Right renal pelvis (tissue), 4 donors: ENCODE data around the gene CCP110. TPM values are rescaled to one million over a fixed set of nuclear protein-coding genes. Genes with fewer than 3 reads are reported as not detected.

Source experiments
- DNase-seq, 4 donors: peaks; one replicate each; pipeline ENCODE4 v3.0.0-alpha.2; 2013; ENCODE audit warnings: low read depth in 4 of 4, low spot score in 3 of 4, missing footprints in 1 of 4
- polyA plus RNA-seq, 4 donors: library from polyadenylated mRNA; unstranded; fragments of 120-200 nt; gene quantifications; one replicate each; pipeline ENCODE4 v1.2.1, GENCODE V29; 2013; ENCODE audit not compliant: insufficient read length in 4 of 4

CCP110 gene
- polyA plus RNA-seq, 4 donors: 21.4 to 28.2 (median 25.7) TPM

DNA sequence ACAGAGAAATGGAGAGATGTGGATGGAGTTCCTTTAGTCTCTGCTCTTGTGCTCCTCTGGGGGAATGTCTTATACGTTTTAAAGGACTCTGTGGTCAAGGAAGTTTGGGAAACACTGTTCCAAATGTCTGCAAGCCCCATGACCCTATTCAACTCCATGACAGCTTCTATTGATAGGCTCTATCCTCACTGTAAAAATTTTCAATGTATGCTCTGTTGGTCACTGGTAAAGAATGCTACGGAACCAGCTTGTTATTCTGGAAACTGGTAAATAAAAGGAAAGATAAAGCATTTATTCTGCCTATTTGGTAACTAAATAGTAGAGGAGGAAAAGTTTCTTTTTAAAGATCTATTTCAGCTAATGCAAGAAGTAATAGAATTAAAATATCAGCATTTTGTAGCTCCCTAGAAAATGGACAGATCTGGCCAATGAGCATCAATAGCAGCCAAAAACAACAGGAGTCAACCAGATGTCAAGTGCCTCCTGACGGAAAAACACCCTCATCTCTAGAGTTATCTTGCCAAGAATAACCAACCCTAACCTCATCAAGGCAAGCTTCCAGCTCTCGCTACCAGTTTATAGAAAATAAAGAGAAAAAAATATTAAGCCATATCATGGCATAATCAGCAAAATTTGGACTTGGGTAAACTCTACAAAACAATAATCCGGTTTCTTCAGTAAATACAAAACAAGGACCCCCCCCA, 18.0 kb upstream of the CCP110 start:
- DNase-seq: no peak

DNA sequence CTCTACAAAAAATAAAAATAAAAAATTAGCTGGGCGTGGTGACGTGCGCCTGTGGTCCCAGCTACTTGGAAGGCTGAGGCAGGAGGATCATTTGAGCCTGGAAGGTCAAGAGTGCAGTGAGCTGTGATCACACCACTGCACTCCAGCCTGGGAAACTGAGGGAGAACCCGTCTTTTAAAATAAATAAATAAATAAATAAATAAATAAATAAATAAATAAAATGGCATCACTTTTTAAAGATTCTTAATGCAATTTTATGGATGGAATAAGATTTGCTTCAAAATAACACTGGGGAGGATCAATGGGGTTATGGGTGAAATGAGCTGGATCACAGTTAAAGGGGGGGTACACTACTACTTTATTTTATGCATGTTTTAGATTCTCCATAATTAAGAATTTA, 16.8 kb upstream of the CCP110 start:
- no peak for DNase-seq

DNA sequence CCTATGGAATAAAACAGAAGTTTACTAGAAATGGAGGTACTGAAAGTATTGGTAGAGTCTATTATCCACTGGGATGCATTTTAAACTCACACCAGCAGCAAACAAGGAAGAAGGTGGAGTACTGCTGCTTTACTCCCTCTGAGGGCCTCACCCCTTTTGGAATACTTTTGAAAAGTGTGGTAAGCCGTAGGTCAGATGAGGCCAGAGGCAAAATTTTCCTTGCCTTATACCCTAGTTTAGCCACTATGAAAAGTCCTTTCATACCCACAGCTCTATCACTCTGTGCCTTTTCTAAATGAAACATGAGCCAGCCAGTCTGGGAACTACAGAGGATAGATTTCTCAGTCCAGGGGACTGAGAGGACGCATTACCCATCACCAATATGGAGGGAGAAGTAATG, 15.9 kb upstream of the CCP110 start:
- DNase-seq: no peak

DNA sequence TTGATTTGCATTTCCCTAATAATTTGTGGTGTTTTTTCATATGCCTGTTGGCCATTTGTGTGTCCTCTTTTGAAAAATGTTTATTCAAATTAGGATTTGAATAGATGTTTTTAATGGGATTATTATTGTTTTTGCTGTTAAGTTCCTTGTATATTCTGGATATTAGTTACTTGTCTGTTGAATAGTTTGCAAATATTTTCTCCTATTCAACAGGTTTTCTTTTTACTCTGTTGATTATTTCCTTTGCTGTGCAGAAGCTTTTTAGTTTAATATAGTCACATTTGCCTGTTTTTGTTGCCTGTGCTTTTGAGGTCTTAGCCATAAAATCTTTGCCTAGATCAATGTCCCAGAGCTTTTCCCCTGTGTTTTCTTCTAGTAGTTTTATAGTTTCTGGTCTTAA, 11.4 kb upstream of the CCP110 start:
- DNase-seq: no peak

DNA sequence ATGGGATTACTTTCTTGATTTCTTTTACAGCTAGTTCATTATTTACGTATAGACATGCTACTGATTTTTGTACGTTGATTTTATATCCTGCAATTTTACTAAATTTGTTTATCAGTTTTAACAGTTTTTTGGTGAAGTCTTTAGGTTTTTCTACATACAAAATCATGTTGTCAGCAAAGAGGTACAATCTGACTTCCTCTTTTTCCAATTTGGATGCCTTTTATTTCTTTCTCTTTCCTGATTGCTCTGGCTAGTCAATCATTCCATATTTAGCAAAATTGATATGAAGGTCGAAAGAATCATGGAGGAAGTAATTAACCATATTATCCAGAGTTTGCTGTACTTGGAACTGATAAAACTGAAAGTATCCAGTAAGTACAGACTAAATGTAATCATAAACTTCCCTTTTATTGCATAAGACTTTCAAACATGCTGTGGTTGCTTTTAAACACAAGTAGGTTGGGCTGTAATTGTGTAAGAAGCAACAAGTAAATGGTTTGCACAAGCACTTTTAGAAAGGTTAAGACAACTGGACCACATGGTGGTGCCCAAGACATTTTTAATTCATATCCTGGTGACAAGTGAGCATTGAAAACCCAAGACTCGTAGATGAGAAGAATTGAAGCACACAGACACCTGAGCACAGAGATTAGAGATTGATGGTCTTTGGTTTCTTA, 10.2 kb upstream of the CCP110 start:
- DNase-seq: no peak

DNA sequence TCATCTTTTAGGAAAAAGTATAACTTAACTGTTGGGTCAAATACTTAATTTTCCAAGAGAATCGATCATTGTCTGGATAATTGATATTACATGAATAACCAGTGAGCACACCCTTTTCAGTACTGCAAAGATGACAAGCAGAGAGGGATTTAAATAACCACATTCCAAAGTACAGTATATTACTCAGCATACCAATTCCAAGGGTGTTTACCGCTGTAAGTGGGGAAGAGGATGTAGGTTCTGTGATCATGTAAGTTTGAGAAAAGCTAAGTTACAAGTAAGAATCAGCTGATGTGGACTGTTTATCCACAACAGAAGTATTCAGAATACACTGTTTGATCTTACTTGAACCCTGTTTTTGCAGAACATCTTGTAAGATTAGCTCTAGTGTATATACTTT, 8.0 kb upstream of the CCP110 start:
- no peak for DNase-seq

DNA sequence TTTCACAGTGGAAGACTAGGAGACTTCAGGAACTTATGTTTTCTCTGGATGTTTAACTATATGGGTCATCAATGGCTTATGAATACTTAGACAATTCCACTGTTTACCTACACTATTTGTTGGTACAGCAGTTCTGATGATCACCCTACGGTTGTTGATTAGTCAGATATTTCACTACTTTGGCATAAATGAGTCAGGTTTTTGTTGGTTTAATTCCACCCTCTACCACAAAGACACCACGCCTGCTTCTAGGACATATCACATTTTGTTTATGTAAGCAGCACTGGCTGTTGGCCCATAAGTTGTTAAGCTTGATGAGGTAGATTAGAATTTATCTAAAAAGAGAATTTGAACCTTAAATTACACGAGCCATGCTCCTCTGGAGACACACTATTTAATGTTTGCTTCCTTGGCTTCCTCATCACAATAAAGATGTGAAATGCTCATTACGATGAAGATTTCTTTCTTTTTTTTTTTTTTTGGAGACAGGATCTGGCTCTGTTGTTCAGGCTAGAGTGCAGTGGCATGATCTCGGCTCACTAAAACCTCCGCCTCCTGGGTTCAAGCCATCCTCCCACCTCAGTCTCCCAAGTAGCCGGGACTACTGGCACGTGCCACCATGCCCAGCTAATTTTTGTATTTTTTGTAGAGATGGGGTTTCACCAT, 6.2 kb upstream of the CCP110 start:
- no peak for DNase-seq

DNA sequence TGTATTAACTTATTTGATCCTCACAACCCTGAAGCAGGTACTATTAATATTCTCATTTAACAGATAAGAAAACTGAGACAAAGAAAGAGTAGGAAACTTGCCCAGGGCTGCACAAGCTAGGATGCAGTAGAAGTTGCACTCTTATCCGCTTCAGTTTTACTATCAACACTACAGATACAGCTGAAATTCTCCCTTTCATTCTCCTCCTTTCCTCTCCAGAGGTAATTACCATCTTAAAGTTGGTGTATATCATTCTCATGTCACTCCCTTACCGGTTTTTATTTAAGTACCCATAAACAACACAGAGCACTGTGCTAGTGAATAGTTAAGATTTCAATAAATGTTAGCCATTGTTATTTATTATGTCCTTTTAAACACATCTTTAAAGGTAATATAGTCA, 5.4 kb upstream of the CCP110 start:
- no peak for DNase-seq

DNA sequence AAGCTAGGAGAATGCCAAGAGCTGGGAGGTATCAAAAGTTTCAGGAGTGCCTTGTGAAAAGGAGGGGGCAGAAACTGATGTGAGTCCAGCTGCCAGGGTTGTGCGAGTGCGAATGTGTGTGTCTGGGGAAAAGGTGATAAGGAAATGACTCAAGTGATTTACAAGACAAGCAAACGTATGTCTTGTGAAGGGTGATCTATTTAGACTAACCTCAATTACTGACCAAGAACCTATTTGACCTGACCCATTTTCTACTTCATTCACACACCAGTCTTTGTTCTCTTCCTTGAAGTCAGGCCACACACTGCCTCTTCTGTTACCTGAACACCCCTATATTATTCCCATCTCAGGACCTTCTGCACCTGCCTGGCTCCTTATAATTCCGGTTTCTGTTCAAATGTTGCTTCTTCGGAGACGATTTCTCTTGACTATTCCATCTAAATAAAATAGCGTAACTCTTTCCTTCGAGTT, 2.8 kb upstream of the CCP110 start:
- DNase-seq: peak in 1 of 4 donors; percentile 5

DNA sequence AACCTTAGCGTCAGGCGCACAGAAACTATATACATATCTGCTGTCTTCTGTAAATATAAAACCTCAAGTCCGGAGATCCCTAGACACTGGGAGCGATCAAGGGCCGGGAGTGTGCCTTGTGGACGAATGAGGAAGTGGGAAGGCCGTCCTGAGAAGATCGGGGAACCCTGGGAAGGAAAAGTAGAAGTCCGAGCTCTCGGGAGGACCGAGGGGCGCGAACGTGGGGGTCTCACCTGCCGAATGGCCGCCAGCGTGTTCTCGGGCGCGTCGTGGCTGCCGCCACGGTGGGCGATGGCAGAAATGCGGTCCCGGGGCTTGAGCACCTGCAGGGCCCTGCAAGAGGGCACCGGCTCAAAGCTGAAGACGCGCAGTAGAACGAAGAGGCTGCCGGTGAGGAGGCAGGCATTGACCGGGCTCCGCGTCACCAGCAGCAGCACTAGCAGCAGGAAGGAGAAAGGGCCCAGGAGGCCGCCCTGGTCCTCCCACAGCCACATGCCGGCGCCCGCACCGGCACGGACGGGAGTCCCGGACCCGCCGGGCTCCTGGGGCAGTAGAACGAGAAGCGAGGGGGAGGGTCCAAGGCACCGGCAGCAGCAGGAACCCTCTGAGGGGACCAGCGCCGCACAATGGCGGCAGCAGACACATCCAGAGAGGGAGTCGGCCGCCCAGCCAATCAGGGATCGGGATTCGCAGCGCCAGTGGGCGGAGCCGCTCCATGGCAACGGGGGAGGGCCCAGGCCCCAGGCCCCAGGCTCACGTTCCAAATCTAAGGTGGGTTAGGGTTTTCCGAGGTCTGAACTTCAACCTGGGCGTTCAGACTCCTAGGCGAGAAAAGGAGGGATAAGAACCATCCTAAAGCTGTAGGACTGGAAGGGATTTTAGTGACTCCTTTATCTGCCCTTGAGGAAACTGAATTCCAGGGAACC, 2.0 kb upstream of the CCP110 start, which contains the start of gene GDE1:
Gene GDE1 (minus strand): TSS at position 628 of the 926 bp plus-strand sequence. CDS start 134 bp downstream, at position 494.
- DNase-seq: peak; percentile 84 to 87 (median 85)

DNA sequence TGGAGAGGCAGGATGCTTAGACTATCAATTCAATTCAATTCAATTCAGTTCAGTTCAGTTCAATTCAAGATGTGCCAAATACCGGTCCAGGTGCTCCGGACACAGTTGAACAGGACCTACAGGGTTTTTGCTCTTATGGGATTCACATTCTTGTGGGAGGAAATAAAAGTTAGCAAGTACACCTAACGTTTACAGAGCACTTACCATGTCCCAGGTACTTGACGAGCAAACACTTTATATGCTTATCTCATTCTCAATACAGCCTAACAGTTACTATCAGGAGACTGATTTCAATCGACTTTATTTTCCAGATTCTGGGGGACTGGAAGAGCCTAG, 1.4 kb upstream of the CCP110 start:
- DNase-seq: no peak

DNA sequence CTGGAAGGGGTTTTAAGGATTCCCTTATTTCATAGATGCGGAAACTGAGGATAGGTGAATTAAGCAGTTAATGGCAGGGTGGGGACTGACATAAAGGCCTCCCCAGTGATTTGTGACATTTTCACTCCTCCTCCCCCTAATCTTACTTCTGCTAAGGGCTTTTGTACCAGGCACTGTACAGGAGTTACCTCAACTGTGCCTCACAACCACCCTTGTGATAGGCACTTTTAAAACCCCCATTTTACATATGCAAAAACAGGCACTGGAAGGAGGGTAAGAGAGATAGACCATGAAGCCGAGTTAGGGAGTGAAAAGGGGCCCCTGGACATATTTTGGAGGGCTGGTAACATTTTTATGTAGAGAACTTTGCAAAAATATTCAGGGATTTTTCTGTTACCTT, 982 bp upstream of the CCP110 start:
- no peak for DNase-seq

DNA sequence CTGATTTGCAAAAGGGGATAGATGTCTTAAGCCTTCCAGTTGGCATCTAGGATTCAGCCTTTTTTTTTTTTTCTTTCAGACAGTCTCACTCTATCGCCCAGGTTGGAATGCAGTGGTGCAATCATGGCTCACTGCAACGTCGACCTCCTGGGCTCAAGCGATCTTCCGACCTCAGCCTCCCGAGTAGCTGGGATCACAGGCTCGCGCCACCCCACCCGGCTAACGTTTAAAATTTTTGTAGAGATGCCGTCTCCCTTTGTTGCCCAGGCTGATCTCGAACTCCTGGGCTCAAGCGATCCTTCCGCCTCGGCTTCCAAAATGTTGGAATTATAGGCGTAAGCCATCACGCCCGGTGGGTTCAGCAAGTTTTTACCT, 571 bp upstream of the CCP110 start:
- no peak for DNase-seq

DNA sequence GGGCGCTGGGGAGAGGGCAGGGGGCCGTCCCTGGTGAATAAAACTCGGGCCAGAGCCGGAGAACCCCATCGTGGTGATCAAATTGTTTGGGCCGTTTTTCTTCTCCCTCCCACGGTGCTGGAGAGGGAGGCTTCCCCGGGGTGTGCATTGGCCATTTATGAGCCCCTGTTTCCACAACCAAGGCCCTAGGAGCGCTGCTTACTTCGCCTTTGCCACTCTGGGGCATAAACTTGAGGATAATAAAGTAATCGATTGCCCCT, 544 bp downstream of the CCP110 start:
- DNase-seq: peak in 1 of 4 donors; percentile 18

DNA sequence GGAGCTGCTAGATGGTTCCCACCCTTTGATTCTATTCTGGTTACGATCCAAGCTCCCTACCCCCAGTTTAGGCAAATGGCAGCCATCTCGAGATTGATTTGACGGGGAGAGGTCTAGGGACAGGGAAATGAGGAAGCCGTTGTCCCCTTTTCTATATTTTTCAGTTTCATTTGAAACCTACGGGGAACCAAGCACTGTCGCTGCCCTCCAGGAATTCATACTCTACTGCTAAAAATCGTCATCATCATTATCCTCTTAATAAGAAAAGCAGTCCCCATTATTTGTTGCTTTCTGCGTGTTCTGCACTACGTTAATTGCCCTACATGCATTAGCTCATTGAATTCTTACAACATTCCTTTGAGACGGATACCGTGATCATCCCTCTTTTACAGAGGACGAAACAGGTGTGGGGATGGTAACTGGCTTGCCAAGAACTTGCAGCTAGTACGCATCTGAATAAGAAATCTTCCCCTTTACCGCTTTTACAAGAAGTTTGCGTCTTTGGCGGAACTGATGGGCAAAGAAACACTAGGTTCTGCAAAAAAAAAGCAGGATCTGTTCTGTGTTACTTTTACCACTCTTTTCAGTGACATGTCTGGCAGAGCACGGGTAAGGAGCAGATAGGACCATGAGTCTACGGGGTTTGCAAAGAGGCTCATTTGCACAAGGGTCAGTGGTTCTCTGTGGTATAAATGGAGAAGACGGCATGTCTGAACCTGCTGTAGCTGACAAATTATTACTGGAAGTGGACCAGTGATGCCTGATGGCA, 1.1 kb downstream of the CCP110 start:
- peak in 2 of 4 donors; percentile 18 to 28 for DNase-seq

DNA sequence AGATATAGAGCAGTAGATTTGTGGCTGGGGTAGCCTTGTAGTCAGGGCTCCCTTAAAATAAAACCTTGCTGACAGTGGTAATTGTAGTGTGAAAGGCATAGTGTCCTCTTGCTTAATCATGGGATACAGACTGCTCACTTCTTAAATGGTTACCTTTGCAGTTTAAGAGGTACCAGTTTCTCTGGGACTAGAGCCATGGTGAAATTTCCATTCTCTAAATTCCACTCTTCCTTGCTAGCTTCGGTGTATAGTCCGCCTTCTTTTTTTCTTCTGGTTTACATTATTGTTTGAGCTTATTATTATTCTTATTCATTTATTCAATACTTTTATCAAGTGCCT, 1.6 kb downstream of the CCP110 start:
- DNase-seq: no peak

DNA sequence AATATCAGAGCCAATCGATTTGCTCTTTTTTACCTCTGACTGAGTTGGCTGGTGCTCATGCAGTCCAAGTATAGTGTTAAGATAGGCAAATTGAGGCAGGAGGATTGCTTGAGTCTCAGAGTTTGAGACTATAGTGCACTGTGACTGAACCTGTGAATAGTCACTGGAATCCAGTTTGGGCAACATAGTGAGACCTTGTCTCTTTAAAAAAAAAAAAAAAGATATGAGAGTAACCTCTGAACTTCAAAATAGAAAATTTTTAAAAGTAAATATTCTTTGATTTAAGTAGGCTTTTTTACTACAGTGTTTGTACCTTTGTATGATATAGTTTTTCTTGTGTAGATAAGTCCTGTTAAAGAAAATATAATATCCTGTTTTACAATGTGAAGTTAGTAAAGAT, 3.4 kb downstream of the CCP110 start:
- DNase-seq: no peak

DNA sequence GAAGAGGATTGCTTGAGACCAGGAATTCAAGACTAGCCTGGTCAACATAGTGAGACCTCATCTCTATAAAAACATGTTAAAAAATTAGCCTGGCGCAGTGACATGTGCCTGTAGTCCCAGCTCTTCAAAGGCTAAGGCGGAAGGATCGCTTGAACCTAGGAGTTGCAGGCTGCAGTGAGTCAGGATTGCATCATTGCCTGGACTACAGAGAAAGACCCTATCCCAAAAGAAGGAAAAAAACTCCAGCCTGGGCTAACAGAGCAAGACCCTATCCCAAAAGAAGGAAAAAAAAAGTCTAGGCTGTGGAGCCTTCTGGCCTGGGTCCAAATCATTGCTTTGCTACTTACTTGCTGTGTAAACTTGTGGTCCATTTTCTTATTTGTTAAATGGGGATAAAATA, 4.9 kb downstream of the CCP110 start:
- no peak for DNase-seq

DNA sequence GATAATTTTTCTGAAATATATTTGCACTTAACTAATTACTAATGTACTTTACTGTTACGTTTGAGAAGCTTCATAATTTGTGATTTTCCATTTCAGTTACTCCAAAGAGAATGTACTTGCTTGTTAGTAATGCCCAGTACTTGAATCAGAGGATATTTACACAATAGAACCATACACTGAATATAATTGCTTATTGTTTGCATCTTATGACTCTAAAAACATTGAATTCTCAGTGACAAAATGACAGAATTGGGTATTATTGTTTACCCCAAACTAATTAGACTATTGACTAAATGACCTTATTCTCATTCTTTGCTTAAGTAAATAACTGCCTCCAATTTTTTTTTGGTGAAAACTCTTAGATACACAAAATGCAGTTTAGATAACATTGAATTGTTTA, 8.9 kb downstream of the CCP110 start:
- no peak for DNase-seq

DNA sequence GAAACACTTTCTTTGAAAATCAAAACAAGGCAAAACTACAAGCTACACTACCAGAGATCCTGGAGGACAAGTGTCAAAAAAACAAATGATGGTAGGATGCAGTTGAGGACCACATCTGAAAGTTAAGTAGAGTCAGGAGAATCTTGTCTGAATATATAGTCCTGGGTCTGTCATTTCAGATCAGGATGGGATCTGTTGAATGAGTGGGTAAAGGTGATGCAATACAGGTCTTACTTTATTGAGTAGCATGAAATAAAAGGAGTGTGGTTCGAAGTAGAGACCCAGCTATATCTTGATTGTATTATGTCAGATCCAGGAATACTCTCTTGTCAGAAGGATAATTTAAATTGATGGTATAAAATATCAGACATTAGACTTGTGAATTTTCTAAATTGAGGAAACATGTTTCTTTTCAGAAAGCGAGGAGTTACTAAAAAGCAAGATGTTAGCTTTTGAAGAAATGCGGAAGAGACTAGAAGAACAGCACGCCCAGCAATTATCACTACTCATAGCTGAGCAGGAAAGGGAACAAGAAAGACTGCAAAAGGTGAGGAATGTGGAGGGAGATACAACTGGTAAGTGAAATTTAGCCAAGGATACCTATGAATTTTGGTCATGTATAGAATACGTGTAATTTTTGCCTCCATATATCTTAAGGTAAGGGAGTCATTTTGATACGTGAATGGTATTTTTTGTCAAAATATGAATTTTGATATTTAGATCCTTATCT, 16.7 kb downstream of the CCP110 start:
- DNase-seq: no peak
